B cell (primary cell): ENCODE data around the gene HOTAIR. TPM values are rescaled to one million over a fixed set of nuclear protein-coding genes. Genes with fewer than 3 reads are reported as not detected.

Experiments
- ATAC-seq: fragments of 200-7000 bp; cut with Tn5 transposase; one replicate; pipeline ENCODE4 v1.10.0; 2021; ENCODE audit warnings: low read depth, mild to moderate bottlenecking, moderate number of reproducible peaks, moderate library complexity
- CTCF ChIA-PET: fragments of 350-600 bp; sonication (Branson Sonifier 250); formaldehyde crosslinking; loops from one replicate; lab custom pipeline; 2021; ENCODE audit warnings: antibody characterized with exemption, inconsistent platforms; lab: Charles Lee
- POLR2A ChIA-PET: fragments of 350-600 bp; sonication (Branson Sonifier 250); formaldehyde crosslinking; loops from one replicate; lab custom pipeline; 2021; ENCODE audit warnings: antibody characterized with exemption; lab: Charles Lee
- DNase-seq: peaks from one replicate; pipeline ENCODE4 v3.0.0; 2013
- H2AFZ ChIP-seq: 2 replicates; pipeline ENCODE4 v1.6.1; 2012; ENCODE audit warnings: mild to moderate bottlenecking, low read depth, low read length; ENCODE audit not compliant: insufficient read depth, poor library complexity, severe bottlenecking
- H3K27ac ChIP-seq, 2 donors: 1 replicate in 1 of 2; 2 replicates in 1 of 2; pipeline ENCODE4 v1.5.1; 2012 to 2013; ENCODE audit warnings: low read length in 2 of 2, mild to moderate bottlenecking in 2 of 2, moderate library complexity in 1 of 2
- H3K27me3 ChIP-seq, 4 experiments: fragments of 200-600 bp in 1 of 4; sonication (generic) in 1 of 4; replicated peaks in 1 of 4; 1 replicate in 2 of 4; 2 replicates in 2 of 4; pipeline versions ENCODE4 v1.6.1 to v1.7.0; 2013 to 2016; ENCODE audit warnings: low read length in 3 of 4, mild to moderate bottlenecking in 2 of 4, mixed read lengths in 1 of 4, moderate library complexity in 1 of 4; ENCODE audit not compliant: insufficient read depth in 4 of 4, control insufficient read depth in 3 of 4; ENCODE audit errors: control extremely low read depth in 1 of 4
- H3K36me3 ChIP-seq, 2 experiments: replicated peaks in 1 of 2; 1 replicate in 1 of 2; 2 replicates in 1 of 2; pipeline versions ENCODE4 v1.6.1 to v1.7.1; 2013; ENCODE audit warnings: low read length in 1 of 2; ENCODE audit not compliant: insufficient read depth in 2 of 2, control insufficient read depth in 1 of 2; ENCODE audit errors: control extremely low read depth in 1 of 2, extremely low read depth in 1 of 2
- H3K4me1 ChIP-seq, 2 donors: fragments of 200-600 bp in 1 of 2; sonication (generic) in 1 of 2; 1 replicate in 1 of 2; 2 replicates in 1 of 2; pipeline versions ENCODE4 v1.5.1 to v1.6.1; 2013 to 2017; ENCODE audit warnings: low read length in 2 of 2; ENCODE audit not compliant: control insufficient read depth in 2 of 2, insufficient read depth in 2 of 2
- H3K4me2 ChIP-seq: replicated peaks from 2 replicates; pipeline ENCODE3; 2012; ENCODE audit warnings: mild to moderate bottlenecking, low read depth, low read length; ENCODE audit not compliant: poor library complexity, severe bottlenecking
- H3K4me3 ChIP-seq, 5 experiments: fragments of 200-600 bp in 1 of 5; sonication (generic) in 1 of 5; 1 replicate in 3 of 5; 2 replicates in 2 of 5; pipeline versions ENCODE4 v1.5.1 to v1.7.0; 2011 to 2016; ENCODE audit warnings: low read length in 4 of 5, mild to moderate bottlenecking in 4 of 5, low read depth in 2 of 5, control low read depth in 1 of 5, moderate library complexity in 1 of 5; ENCODE audit not compliant: insufficient read depth in 1 of 5; ENCODE audit errors: control extremely low read depth in 1 of 5, extremely low read depth in 1 of 5
- H3K79me2 ChIP-seq: fragments of 200-600 bp; sonication (generic); one replicate; pipeline ENCODE4 v1.6.0; 2016; ENCODE audit warnings: low read length; ENCODE audit not compliant: control insufficient read depth, insufficient read depth
- H3K9ac ChIP-seq: fragments of 200-600 bp; sonication (generic); 2 replicates; pipeline ENCODE4 v1.6.1; 2017; ENCODE audit warnings: mild to moderate bottlenecking, low read length, moderate library complexity
- H3K9me3 ChIP-seq, 3 donors: one replicate each; pipeline versions ENCODE4 v1.6.1 to v1.7.1; 2013; ENCODE audit warnings: low read length in 2 of 3; ENCODE audit not compliant: control insufficient read depth in 2 of 3, insufficient read depth in 1 of 3; ENCODE audit errors: control extremely low read depth in 1 of 3
- H4K20me1 ChIP-seq: 2 replicates; pipeline ENCODE4 v1.6.0; 2012; ENCODE audit warnings: mild to moderate bottlenecking, low read length; ENCODE audit not compliant: insufficient read depth, control insufficient read depth, poor library complexity, severe bottlenecking
- H3K27ac Mint-ChIP-seq: one replicate; pipeline ENCODE4 v1.8.0; 2021; ENCODE audit warnings: mixed read lengths
- H3K27me3 Mint-ChIP-seq: one replicate; pipeline ENCODE4 v1.8.0; 2021; ENCODE audit warnings: mixed read lengths
- H3K4me1 Mint-ChIP-seq: one replicate; pipeline ENCODE4 v1.8.0; 2021; ENCODE audit warnings: mixed read lengths
- H3K4me3 Mint-ChIP-seq: one replicate; pipeline ENCODE4 v1.8.0; 2021; ENCODE audit warnings: mixed read lengths
- H3K9me3 Mint-ChIP-seq: one replicate; pipeline ENCODE4 v1.8.0; 2022; ENCODE audit warnings: mixed read lengths; ENCODE audit not compliant: insufficient read depth
- EZH2 ChIP-seq: IDR thresholded peaks from 2 replicates; pipeline ENCODE4 v1.6.1; 2012; ENCODE audit warnings: borderline replicate concordance, low read depth, mild to moderate bottlenecking, moderate library complexity, low read length; ENCODE audit not compliant: insufficient read depth, poor library complexity, severe bottlenecking
- WGBS: methylation state at CpG from one replicate; pipeline ENCODE4 v1.1.5; 2013; ENCODE audit warnings: missing lambda C conversion rate; ENCODE audit not compliant: insufficient coverage; 5-methylcytosine and 5-hydroxymethylcytosine counted together
- intact Hi-C: fragments of 100-400 bp; cut with micrococcal nuclease; formaldehyde crosslinking; loops from one replicate; pipeline ENCODE4 v1.10.0; 2022
- polyA plus RNA-seq: library from polyadenylated mRNA; depleted of rRNA; stranded (reverse); fragments of >200 nt; gene quantifications from 2 replicates; pipeline ENCODE4 v1.2.3, GENCODE V29; 2012
- total RNA-seq, 2 donors: library from RNA; stranded (reverse); fragments of 120-200 nt in 1 of 2; gene quantifications; 1 replicate in 1 of 2; 2 replicates in 1 of 2; pipeline versions ENCODE4 v1.2.3 to v1.2.4, GENCODE V29; 2013 to 2022
- TF ChIP-seq, protein P1 (sequence below): fragments of 200-600 bp; IDR thresholded peaks from one replicate; pipeline ENCODE4 v1.8.0; 2022; ENCODE audit warnings: antibody characterized with exemption, mild to moderate bottlenecking

The HOTAIR gene
- total and polyA plus RNA-seq, 2 donors (not counting 1 experiment from before 2014, with no cell fraction given), result not detected

DNA sequence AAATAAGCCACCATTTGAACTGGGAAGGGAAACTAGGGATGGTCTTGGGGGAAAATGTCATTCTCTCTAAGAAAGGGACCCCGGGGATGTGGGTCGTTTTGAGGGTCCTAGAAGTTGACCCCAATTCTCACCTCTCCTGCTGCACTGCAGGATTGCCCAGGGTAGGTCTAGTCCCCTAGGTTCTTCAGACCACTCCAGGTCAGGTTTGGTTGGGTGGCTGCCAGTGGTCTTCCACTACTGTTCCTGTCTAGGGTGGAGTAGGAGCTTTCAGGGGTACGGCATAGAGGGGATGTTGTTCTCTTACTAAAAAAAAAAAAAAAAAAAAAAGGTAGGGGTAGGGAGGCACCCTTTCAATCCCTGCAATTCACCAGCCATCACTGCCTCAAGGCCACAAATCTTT, 41.3 kb upstream of the HOTAIR start:
- H3K36me3 ChIP-seq, result no peaks in the 10 kb centered on the region
- no CpG with 5 or more reads among the region's 3 CpGs for WGBS
- no peak overlapping the region for H3K27ac ChIP-seq
- H3K4me1 Mint-ChIP-seq, result peaks cover 28% of the 10 kb centered on the region
- no peak overlapping the region for H3K4me3 Mint-ChIP-seq
- ATAC-seq (no peak), DNase-seq (no peak)
- no peak overlapping the region for H3K4me3 ChIP-seq
- no peak overlapping the region for H2AFZ ChIP-seq
- no peaks in the 10 kb centered on the region for H3K9me3 Mint-ChIP-seq
- peaks cover 0 to 90% (median 71%) of the 10 kb centered on the region in 4 experiments for H3K27me3 ChIP-seq
- POLR2A ChIA-PET, result no interaction called here
- no peak overlapping the region for H3K27ac Mint-ChIP-seq
- H4K20me1 ChIP-seq, result no peaks in the 10 kb centered on the region
- no peak overlapping the region for H3K9ac ChIP-seq
- H3K27me3 Mint-ChIP-seq, result peaks cover 65% of the 10 kb centered on the region
- no peak for TF ChIP-seq EZH2
- TF ChIP-seq, protein P1, sequence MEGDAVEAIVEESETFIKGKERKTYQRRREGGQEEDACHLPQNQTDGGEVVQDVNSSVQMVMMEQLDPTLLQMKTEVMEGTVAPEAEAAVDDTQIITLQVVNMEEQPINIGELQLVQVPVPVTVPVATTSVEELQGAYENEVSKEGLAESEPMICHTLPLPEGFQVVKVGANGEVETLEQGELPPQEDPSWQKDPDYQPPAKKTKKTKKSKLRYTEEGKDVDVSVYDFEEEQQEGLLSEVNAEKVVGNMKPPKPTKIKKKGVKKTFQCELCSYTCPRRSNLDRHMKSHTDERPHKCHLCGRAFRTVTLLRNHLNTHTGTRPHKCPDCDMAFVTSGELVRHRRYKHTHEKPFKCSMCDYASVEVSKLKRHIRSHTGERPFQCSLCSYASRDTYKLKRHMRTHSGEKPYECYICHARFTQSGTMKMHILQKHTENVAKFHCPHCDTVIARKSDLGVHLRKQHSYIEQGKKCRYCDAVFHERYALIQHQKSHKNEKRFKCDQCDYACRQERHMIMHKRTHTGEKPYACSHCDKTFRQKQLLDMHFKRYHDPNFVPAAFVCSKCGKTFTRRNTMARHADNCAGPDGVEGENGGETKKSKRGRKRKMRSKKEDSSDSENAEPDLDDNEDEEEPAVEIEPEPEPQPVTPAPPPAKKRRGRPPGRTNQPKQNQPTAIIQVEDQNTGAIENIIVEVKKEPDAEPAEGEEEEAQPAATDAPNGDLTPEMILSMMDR, result no peak
- intact Hi-C loops, result no loop called here
- CTCF ChIA-PET, result interaction anchor here (1.2 to 3.9 kb wide), 5 partner anchors 12 to 185 kb away, joined by 3 to 31 read pairs (median 11); partner anchors contain the start of genes HOXC5 and HOXC6
- no peaks in the 10 kb centered on the region for H3K79me2 ChIP-seq
- peaks cover 29 to 48% of the 10 kb centered on the region in 2 donors for H3K4me1 ChIP-seq
- H3K9me3 ChIP-seq, result peaks cover 0 to 45% (median 6%) of the 10 kb centered on the region in 3 donors
- no peak overlapping the region for H3K4me2 ChIP-seq

DNA sequence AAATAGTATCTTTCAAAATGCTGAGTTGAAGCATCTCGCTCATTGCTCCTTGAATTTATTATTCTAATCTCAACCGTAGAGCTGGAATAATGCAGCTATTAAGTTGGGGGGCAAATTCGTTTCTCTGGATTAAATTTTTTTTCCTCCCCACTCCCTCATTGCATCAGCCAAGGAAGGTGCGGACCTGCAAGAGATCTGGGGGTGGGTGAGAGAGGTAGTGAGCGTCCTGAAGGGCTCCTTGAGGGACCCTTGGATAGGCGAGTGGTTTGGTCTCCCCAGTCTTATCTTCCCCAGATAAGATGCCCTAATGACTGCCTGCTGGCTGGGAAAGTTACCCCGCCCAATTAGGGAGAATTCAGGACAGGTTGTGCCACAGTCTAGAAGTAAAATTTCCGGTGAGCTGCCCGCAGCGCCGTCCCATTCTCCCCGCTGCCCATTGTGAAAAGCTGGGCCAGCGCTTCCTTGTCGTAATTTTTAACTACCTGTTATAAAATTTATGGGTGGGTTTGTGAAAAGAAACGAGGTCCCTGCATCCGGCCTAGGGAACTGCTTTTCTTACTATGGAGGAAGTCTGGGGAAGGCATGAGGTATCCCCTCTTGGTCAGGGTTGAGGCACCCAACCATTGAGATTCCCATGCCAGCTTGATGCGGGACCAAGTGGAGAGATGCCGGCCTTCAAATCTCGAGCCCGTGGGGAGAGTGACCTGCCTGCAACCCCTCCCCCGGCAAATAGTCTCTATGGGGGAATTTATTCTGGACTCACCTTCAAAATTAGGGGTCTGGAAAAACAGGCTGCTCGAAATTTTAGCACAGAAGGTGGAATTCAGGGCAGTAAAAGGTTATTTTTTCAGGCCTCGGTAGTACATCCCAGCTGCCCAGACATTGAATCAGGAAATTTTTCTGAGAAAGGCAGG, 40.5 kb upstream of the HOTAIR start:
- Mint-ChIP-seq H3K27ac (no peak overlapping the region), H3K9me3 (no peaks in the 10 kb centered on the region), H3K4me3 (no peak overlapping the region), H3K4me1 (peaks cover 31% of the 10 kb centered on the region), H3K27me3 (peaks cover 71% of the 10 kb centered on the region)
- H3K4me3 ChIP-seq, result no peak overlapping the region
- no peak for TF ChIP-seq EZH2
- TF ChIP-seq, protein P1, result no peak
- peaks cover 30 to 50% of the 10 kb centered on the region in 2 donors for H3K4me1 ChIP-seq
- no peak for ATAC-seq
- H3K9me3 ChIP-seq, result peaks cover 0 to 46% (median 6%) of the 10 kb centered on the region in 3 donors
- intact Hi-C loops, result no loop called here
- no peak overlapping the region for H3K9ac ChIP-seq
- POLR2A ChIA-PET, result interaction anchor here (0.7 kb wide), 1 partner anchor 12 kb away, joined by 4 read pairs; no protein-coding TSS in a partner anchor
- H3K27me3 ChIP-seq, result peaks cover 0 to 91% (median 73%) of the 10 kb centered on the region in 4 experiments
- no peak overlapping the region for H3K4me2 ChIP-seq
- 10% methylated on average over 14 of the region's 23 CpGs for WGBS
- H2AFZ ChIP-seq, result no peak overlapping the region
- no peak overlapping the region for H3K27ac ChIP-seq
- no peaks in the 10 kb centered on the region for H4K20me1 ChIP-seq
- CTCF ChIA-PET, result interaction anchor here (0.7 to 3.9 kb wide), 6 partner anchors 9 to 193 kb away, joined by 3 to 31 read pairs (median 8); partner anchors contain the start of gene HOXC5
- H3K36me3 ChIP-seq, result no peaks in the 10 kb centered on the region
- H3K79me2 ChIP-seq, result no peaks in the 10 kb centered on the region
- DNase-seq, result no peak
